Measurements from ENCODE around the gene RAMACL. TPM values are rescaled to one million over a fixed set of nuclear protein-coding genes. Genes with fewer than 3 reads are reported as not detected.

RAMACL gene
- total RNA-seq, 1 experiment from 2014 or later: 0.30 TPM

DNA sequence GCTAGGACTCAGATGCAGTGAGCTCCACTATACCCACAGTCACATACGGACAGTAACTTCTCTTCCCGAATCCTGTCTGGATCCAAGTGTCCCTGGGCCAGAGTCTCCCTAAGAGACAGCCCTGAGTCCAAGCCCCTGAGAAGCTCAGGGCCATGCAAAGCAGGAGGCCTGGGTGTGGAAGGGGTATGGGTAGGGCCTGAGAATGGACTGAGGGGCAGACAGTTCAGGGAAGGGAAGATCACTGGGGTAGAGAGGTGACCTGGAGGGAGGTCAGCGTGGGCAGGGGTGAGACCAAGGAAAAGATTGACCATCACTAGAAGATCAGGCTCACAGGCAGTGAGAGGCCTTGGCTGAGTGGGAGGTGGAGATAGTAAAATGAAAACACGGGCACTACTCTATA, 31.8 kb upstream of the RAMACL start:
- DNase-seq (ENCODE audit: low read depth): no peak

DNA sequence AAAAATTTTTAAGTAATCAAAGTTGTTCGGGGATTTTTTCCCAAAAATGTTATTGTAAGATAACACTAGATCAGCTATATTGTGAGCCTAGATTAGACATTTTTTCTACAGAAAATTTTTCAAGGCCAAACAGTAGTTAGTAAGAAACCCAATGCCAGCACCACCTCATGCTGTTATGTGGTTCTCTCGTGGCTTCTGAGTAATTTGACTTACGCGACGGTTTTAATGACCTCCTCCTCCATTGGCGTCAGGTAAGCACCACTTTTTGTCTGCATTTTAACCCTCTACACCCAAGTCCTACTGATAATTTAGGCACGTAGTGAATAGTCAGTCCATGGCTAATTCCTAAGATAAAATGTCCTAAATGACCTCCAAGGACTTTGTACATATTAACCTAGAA, 30.9 kb upstream of the RAMACL start:
- DNase-seq (ENCODE audit: low read depth): no peak

DNA sequence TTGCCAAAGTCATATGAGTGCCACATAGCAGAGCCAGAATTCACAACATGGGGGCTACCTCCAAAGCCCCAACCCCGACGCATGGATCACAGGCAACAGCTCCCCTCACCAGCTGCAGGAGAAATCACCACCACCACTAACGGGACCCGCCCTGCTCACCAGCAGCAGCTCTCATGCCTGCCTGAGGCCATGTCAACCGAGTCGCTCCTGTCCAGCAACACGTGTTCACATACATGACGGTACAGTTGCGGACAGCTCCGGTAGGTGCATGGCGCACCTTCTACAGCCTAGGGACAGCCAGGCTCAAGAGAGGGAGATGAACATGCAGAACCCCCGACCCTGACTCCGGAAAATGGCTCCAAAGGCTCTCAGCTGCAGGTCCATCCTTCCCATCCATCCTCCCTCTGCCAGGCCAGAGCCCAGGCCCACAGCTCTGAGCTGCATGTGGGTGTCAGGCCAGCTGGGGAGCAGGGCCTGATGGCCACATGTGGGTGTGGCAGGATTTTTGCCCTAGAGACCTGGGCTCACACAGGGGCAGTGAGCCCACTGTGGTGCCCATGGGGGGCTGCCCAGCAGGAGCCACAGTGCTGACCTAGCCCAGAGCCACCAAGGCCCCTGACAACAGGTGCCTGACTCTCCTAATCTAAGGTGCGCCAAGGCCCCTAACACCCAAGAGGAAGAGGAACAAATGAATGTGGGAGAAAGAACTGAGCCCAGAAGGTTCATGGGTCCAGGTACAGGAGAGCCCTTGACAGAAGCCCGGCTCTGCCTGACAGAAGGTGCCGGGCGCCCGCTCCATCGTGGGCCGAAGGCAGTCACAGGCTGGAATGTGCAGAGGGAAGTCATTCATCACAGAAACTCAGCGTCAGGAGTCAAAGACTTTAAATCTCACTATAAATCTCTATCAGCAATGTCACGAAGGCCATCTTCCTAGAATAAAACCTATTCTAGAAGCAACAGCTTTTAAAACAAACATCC, 30.1 kb upstream of the RAMACL start:
- no peak for DNase-seq (ENCODE audit: low read depth)

DNA sequence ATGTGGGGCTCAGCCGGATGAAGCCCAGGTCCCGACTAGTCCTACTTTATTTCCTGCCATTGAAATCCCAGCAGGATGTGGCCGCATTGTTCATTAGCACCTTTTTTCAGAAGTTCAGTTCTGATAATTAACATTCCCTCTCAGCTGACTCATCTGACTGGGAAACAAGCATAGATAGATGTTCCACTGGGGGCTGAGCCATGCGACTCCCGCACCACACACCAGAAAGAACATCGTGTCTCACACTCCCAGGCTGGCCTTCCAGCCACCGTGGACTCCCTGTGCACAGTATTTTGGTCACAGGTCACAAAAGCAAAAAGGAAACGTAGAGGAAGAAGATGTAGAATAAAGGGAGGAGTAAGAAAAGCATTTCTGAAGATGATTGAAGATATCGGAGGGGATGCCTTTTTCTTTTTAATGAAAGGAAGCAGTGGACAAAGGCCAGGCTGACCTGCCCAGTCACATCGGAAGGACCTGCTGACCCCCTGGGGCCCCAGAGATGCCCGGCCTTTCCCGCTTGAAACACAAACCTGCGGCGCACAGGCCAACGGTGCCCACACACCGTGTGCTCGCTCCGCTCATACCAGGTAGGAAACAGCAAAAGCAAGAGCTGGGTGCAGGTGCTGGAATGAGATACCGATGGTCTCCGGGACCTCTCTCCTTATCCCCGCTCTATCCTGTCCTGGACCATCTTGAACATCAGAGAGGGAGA, 28.7 kb upstream of the RAMACL start:
- no peak for DNase-seq (ENCODE audit: low read depth)

DNA sequence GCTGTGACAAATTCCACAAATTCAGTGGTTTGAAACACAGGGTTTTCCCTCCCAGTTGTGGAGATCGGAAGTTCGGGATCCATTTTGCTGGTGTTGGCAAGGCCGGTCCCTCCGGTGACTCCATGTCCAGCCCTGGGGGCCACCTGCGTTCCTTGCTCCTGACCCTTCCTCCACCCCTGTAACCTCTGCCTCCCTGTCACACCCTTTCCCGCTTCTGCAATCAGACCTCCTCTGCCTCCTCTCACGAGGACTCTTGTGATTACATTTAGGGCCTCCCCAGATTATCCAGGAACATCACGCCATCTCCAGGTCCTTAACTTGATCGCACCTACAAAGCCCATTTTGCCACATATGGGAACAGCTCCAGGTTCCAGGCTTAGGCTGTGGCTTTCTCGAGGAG, 28.1 kb upstream of the RAMACL start:
- no peak for DNase-seq (ENCODE audit: low read depth)

DNA sequence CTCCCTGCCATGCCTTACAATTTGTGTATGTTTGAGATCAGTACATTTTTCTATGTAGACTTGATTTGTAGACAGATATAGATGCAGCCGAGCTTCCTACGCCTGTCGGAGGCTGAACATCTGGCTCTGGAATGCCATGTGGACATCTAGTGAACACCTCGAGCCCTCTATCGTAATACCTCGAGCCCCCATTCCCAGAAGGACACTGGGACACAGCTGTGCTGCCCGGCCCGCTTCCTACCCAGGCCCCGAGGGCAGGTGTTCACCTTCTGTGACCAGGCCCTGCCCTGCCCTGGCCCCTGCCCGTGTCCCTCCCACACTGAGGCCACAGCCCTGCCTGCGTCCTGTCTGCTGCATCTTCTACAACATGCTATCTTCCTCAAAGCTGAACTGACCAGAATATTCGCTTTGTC, 27.7 kb upstream of the RAMACL start:
- no peak for DNase-seq (ENCODE audit: low read depth)

DNA sequence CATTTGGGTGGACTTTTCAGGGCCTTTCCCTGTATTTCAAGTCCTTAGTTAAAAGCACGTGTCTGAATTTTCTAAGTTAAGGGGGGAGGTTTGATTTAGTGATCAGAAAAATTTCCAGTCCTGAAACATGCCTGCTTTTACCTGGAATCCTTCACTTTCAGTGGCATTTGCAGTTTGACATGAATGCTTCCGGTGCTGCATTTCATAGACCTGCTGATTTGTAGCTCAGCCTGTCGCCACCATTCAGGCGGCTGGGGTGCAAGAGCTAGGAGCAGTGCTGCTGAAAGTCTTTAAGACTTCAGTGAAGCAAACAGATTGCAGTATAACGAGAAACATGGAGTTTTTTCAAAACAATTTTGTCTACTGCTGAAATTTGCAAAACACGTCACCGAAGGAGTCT, 26.5 kb upstream of the RAMACL start:
- DNase-seq (ENCODE audit: low read depth): no peak

DNA sequence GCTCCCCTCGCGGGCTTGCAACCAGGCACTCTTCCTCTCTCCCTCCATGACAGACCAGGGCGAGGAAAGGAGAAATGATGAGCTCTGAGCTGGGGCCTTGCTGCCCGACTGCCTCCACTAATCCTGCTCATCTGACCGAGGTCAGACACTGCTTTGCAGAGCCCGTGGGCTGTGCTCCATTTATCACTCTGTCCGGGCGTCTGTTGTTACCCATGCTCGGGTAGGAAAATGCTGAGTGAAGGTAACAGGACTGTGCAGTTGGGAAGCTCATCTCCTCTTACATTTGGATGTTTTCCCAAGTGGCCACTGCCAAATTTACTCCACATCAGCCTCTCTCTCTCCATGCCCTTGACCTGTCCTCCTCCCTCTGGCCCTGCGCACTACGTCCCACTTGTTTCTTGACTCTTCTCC, 26.0 kb upstream of the RAMACL start:
- DNase-seq (ENCODE audit: low read depth): no peak

DNA sequence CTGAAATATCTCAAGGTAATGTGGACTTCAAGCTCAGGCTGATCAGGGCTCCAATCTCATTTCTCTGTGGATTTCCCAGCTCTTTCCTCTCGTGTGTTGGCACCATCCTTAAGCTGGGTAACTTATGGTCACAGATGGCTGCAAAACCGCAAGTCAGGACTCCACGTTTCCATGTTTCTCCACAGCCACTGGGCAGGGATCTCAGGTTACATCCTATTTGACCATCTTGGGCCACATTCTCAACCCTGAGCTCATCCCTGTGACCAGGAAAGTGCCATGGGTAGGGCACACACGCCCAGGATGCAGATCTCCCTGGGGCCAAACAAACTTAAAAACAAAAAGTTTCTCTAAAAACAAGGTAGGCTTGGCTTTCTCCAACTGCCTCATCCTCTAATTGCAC, 25.2 kb upstream of the RAMACL start:
- peak; percentile 74 for DNase-seq (ENCODE audit: low read depth)

DNA sequence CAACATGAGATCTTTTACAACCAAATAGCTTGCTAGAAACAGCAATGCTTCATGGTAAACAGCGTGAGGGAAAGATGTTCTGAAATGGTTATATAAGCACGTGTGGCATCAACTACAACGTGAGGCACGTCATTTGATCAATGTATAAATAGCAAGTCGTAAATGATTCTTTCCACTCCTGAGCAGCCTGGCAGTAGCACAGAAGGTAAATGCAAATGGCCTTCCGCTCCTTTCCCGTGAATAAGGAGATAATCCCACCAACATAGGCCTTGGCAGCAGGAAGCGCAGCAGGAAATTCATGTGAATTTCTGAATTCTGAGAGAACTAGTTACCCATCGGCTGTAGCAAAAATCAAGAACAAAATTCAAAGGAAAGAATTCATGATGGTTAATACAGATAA, 23.6 kb upstream of the RAMACL start:
- no peak for DNase-seq (ENCODE audit: low read depth)

DNA sequence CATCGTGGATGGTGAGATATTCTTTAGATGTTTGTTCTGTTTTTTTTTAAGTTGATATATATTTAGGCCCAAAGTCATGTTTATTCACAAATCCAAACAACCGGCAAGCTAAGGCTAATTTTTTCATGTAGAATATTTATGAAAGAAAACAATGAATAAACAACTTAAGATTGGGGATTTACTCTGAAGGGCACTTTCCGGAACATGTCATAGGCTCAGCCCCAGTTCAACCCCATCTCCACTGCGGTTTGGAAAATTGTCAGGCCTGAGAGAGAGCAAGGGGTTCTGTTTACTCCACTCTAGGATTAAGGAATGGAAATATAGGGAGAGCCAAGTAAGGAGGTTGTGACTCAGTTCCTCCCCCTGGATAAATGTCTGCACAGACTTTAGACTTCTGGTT, 22.3 kb upstream of the RAMACL start:
- DNase-seq (ENCODE audit: low read depth): peak; percentile 69

DNA sequence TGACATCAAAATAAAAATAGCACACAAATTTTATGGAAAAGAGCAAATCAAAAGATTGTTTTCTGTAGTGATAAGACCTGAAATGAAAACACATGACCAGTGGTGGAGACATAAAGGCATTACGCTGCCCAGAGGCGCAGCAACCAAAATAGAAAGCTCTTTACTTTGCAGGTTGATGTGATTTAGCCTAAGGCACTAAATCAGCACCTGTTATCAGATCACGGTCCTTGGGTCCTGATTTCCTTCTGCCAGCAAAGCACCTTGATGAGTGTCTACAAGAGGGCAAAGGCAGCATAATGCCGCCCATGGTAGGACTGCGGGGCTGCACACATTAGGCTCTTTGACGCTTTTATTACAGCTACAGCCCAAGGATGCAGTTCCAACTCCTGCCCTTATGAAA, 19.3 kb upstream of the RAMACL start:
- DNase-seq (ENCODE audit: low read depth): no peak

DNA sequence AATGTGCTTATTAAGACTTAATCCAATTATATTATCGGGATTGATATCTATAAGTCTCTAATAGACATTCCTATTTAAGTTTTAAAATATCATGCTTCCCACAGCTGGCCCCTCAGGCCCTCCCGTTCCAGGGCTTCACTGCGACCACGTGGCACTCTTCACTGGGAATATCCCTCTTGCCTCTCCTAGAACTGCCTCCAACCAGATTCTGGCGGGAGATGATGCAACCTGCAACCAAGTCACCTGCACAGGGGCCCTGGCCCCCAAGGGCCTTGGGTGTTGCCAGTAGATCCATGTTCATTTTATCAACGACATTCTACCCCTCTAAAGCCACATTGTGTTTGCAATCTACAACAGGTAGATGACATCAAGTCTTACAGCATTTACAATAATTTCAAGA, 18.4 kb upstream of the RAMACL start:
- no peak for DNase-seq (ENCODE audit: low read depth)

DNA sequence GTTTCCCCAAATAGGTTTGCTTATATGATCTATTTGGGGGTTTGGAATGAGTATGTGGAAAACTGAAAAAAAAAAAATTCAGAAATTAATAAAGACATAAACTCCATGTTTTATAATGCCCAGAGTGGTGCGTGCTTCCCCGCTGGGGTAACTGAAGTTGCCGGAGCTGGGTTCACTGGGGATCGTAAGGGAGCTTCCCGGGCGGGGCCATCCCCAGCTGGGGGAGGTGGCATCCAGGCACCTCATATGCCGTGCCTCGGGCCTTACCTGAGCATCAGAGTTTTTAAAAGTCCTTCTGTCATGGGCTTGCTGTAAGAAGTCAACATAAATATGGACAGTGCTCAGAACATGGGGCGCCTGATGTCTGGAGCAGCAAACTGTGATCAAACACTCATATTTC, 17.9 kb upstream of the RAMACL start:
- no peak for DNase-seq (ENCODE audit: low read depth)

DNA sequence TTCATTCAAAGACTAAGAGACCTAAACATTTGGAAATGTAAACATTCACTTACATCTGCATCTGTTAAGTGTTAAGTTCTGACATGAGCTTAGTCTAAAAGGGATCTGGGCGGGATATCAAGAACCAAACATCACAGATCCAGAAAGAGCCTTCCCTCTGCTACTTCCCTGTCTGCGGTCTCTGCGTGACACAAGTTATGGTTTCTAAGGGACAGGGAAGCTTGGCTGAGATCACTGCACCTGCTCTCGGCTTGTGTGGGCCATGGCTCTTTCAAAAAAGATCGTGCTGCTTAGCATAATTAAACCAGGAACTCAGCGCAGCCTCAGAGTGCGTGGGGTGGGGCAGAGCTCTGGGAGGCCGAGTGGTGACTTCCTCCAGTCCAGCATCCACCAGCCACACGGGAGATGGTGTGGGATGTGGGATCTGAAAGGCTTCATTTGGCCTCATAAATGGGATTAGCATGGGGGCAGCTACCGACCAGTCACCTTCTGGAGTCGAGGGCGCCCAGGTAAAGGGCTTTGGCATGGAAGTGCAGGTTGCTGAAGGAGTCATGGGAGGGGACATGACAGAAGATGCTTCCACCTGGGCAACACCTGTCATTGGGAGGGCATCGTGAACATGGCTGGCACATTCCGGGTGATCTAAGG, 16.7 kb upstream of the RAMACL start:
- DNase-seq (ENCODE audit: low read depth): no peak

DNA sequence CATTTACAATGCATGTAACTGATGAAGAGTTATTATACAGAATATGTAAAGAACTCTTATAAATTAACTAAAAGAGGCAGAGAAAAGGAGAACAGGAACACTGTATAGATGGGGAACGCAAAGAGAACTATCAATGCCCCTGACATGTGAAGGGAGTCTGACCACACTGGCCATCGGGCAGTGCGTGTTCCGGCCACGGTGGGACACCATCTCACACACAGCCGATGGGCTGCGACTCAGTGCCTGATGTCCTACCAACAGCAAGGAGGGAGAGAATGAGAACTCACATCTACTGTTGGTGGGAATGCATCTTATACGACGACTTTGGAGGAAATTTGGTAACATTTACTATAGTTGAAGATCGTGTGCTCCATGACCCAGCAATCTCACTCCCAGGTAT, 15.5 kb upstream of the RAMACL start:
- no peak for DNase-seq (ENCODE audit: low read depth)

DNA sequence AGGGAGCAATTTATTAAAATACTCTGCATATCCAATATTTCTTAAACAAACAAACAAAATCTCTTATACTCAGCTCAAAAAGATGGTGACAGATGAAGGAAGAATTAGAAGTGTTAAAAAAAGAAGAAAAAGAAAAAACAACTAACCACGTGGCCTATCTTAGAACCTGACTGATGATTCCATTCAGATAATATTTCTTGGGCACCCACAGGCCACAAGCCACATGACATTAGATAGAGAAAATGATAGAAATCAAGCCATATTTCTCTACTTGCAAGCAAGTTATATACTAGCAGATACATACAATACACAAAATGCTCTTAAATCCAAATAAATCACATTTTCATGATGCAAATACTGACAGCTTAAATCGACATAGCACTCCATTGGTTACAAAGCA, 14.5 kb upstream of the RAMACL start:
- DNase-seq (ENCODE audit: low read depth): no peak

DNA sequence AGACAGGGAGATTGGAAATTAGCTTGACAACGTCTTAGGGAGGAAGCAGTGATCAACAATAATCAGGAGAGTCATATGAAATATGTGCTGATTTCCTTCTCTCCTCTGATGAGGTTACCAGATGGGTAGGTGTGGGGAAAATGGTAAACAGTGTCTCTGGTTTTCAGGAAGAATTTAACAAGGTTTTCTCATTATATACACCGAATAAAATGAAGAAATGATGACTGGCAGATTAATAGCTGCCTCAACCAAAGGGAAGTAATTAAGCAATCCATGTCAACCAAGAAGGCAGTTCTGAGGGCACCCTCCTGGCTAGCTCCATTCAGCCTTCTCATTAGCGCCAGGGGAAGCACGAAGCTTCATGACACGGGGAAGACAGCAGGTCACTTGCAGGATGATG, 12.7 kb upstream of the RAMACL start:
- DNase-seq (ENCODE audit: low read depth): no peak

DNA sequence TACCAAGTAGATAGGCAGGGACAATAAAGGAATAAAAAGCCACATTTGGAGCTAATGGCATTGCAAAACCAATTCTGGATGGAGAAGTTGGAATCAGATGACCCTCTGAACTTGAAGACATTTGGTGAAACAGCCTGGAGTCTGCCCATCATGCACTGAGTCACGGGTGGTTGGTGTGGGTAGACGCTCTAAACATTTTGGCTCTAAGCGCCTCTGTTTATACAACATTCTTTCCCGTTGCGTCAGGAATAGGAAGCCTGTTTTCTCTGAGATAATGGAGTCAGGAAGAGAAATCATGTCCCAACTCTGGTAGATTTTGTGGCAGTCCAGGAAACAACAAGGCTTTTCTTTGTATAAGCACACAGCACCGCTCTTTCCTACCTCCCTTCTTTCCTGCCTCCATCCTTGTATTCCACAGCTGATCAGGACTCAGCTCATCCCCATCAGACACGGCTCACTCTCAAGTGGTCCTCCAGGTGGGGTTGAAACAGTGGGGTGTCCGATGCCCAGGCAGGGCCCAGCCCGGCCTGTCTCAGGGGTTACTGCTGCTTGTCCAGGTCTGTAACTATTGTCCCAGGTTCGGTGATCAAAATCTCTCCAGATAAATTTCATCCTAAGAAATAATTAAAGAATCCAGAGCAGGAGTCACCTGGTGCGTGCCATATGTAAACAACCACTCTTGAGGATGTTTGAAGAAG, 12.1 kb upstream of the RAMACL start:
- DNase-seq (ENCODE audit: low read depth): peak; percentile 91

DNA sequence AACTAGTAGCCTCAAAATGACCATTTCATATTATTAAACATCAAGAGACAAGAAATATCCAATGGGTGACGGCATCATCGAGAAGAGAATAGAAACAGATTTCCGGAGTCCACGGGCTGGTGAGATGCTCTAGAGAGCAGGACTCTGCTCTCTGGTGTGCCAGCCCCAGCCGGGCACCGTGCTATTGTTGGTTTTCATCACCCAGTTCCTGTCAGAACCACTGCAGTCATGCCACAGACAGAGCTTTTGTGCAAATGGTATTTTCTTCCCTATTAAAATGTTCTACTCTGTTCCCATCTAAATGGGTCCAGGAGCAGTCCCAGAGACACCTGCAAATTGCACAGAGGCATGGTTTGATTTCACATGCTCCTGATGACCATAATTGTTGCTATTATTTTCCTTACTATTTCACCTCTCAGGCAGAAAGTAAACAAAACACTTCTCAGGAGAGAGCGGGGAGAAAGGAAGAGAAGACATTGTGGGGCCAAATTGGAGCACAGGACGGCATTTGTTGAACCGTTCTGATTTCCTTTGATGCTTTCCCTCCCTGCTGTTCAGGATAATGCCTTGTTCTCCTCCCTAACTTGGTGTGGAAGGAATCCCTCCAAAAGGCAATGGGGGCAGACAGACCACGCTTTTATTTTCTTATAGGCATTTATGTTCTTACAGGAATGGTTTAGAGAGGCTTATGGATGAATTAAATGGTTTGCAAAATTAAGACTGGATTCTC, 11.4 kb upstream of the RAMACL start:
- DNase-seq (ENCODE audit: low read depth): no peak

DNA sequence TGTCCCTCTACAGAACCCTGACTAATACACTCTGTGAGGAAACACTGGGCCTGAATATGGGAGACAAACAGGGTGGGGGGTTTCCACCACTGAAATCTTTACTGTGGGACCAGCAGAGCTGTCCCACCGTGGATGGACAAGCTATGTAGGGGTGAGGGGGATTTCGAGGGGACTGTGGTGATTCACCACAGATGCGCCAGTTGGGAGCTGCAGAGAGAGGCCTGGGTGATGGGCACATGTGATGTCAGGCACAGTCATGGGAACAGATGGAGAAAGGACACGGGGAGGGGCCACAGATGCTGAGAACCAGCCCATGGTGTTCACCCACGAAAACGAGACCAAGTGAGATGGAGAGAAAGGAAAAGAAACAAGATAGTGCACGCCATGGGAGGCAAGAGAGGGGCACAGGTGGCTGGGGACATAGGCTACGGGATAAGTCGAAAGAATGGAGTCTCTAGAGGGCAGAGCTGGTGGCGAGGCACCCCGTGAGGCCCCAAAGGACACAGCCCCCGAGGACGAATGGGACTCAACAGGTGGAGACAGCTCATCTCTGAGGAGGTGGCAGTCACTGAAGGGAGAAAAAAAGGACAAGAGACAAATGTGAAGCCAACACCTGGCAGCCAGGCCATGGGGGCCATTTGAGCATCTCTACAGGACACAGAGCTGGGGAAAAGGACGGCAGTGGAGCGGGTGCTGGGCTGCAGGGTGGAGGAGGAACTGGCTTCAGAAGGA, 10.5 kb upstream of the RAMACL start:
- no peak for DNase-seq (ENCODE audit: low read depth)

All from M059J (cell line).